Spinal cord (tissue), 10 donors: ENCODE measurements around the gene JMJD8. TPM values are rescaled to one million over a fixed set of nuclear protein-coding genes. Genes with fewer than 3 reads are reported as not detected.
A peak's percentile ranks its signal among the peaks of the same experiment; 100 is the strongest.

ENCODE experiments used
- DNase-seq, 6 donors: peaks; one replicate each; pipeline versions ENCODE4 v3.0.0 to v3.0.0-alpha.2; 2013 to 2015; ENCODE audit warnings: low spot score in 6 of 6, low read depth in 4 of 6
- H3K27ac ChIP-seq: one replicate; pipeline ENCODE4 v1.5.1; 2013; ENCODE audit warnings: low read depth, low read length, control low read depth
- H3K27me3 ChIP-seq: one replicate; pipeline ENCODE4 v1.6.1; 2013; ENCODE audit warnings: low read length; ENCODE audit not compliant: control insufficient read depth, insufficient read depth
- H3K36me3 ChIP-seq: one replicate; pipeline ENCODE4 v1.6.1; 2013; ENCODE audit warnings: low read length; ENCODE audit not compliant: control insufficient read depth, insufficient read depth
- H3K4me1 ChIP-seq: one replicate; pipeline ENCODE4 v1.6.1; 2013; ENCODE audit warnings: low read length; ENCODE audit not compliant: control insufficient read depth, insufficient read depth
- H3K4me3 ChIP-seq: one replicate; pipeline ENCODE4 v1.5.1; 2013; ENCODE audit warnings: low read depth, low read length, control low read depth
- H3K9me3 ChIP-seq: one replicate; pipeline ENCODE4 v1.6.1; 2013; ENCODE audit warnings: low read length; ENCODE audit not compliant: control insufficient read depth, insufficient read depth
- WGBS: methylation state at CpG from one replicate; pipeline ENCODE4 v1.1.5; 2013; ENCODE audit warnings: missing lambda C conversion rate; ENCODE audit not compliant: insufficient coverage; 5-methylcytosine and 5-hydroxymethylcytosine counted together
- polyA plus RNA-seq, 2 donors: library from polyadenylated mRNA; unstranded; fragments of 120-200 nt; gene quantifications; one replicate each; pipeline ENCODE4 v1.2.1, GENCODE V29; 2013; ENCODE audit not compliant: insufficient read length in 2 of 2
- total RNA-seq, 2 donors: library from RNA; depleted of rRNA in 1 of 2; stranded (reverse); fragments of 120-200 nt in 1 of 2; fragments of >200 nt in 1 of 2; gene quantifications; one replicate each; pipeline versions ENCODE4 v1.2.3 to v1.2.4, GENCODE V29; 2013 to 2014
- donor health status: healthy.

The JMJD8 gene
- total and polyA plus RNA-seq, 4 donors: 24.3 to 71.9 (median 52.7) TPM

DNA sequence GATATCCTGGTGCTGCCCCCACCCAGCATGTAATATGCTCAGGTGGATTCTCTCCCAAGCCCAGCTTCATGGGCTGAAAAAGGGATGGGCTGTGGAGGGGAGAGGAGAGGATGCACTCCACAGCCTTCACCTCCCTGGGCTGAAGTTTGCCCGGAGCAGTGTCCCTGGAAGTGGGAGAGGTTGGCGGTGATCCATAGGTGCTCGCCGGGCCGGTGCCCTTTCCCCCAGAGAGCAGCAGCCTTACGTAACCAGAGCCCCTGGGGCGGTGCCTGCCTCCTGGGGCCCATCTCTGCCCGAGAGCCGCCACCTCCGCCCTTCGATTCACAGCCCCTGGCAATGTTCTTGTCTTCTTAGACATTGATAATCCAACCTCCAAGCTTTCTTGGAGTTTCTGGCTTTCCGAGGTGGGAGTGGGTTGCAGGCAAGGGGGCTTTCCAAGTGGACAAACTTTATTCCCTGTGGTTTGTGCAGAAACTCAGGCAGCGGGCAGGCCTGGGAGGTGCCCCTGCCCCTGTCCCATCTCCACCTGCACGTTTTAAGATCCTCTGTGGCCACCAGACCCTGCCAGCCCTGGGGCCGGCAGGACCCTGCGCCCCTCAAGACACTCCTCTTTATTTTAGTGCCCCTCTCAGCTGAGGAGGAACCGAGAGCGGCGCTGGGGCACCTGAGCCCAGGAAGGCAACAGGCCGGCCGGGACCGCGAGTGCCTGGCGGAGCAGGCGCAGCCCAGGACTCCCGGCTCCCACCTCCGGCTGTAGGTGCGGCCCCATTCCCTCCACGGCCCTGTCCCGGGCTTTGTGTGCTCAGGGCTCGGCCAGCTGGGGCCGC, 38.1 kb downstream of the JMJD8 start:
- WGBS: 79% methylated on average over 30 of the region's 32 CpGs
- DNase-seq: no peak
- H3K36me3 ChIP-seq: peaks cover 55% of the 10 kb centered on the region
- no peak overlapping the region for H3K4me3 ChIP-seq
- H3K4me1 ChIP-seq: peaks cover 56% of the 10 kb centered on the region
- H3K27me3 ChIP-seq: no peaks in the 10 kb centered on the region
- no peaks in the 10 kb centered on the region for H3K9me3 ChIP-seq
- H3K27ac ChIP-seq: no peak overlapping the region

DNA sequence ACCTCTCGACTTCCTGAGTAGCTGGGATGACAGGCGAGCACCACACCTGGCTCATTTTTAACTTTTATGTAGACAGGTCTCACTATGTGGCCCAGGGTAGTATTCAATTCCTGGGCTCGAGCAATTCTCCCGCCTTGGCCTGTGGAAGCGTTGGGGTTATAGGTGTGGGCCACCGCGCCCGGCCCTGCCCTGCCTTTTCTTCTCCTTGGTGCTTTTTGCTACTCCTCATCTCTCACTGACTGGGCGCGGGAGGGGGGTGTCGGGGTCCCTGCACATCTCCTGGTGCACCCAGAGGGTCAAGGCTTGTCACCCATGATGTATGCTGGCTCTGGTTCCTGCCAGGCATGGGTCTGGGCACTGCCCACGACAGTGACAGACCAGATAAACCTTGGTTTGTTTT, 39.6 kb downstream of the JMJD8 start:
- no peak for DNase-seq
- H3K36me3 ChIP-seq: peaks cover 43% of the 10 kb centered on the region
- 94% methylated on average over 12 of the region's 12 CpGs for WGBS
- no peak overlapping the region for H3K4me3 ChIP-seq
- no peaks in the 10 kb centered on the region for H3K9me3 ChIP-seq
- H3K27me3 ChIP-seq: no peaks in the 10 kb centered on the region
- H3K27ac ChIP-seq: no peak overlapping the region
- peaks cover 53% of the 10 kb centered on the region for H3K4me1 ChIP-seq

DNA sequence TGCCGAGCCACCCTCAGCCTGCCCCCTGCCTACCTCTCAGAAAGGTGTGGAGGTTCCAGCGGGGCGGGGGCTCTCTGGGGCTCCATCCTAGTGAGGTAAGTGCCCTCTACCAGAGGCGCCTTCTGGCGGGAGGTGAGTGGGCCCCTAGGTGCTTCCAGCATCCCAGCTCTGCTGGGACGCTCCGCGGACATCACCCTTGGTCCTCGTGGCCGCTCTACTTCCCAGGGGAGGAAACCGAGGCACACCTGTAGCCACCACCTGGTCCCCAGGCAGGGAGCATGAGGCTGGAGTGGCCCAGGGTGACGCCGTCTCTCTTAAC, 41.1 kb downstream of the JMJD8 start:
- H3K4me3 ChIP-seq: peak overlapping the region; percentile 42
- H3K9me3 ChIP-seq: no peaks in the 10 kb centered on the region
- peaks cover 47% of the 10 kb centered on the region for H3K4me1 ChIP-seq
- 94% methylated on average over 8 of the region's 13 CpGs for WGBS
- peaks cover 39% of the 10 kb centered on the region for H3K36me3 ChIP-seq
- H3K27ac ChIP-seq: no peak overlapping the region
- H3K27me3 ChIP-seq: no peaks in the 10 kb centered on the region
- no peak for DNase-seq

DNA sequence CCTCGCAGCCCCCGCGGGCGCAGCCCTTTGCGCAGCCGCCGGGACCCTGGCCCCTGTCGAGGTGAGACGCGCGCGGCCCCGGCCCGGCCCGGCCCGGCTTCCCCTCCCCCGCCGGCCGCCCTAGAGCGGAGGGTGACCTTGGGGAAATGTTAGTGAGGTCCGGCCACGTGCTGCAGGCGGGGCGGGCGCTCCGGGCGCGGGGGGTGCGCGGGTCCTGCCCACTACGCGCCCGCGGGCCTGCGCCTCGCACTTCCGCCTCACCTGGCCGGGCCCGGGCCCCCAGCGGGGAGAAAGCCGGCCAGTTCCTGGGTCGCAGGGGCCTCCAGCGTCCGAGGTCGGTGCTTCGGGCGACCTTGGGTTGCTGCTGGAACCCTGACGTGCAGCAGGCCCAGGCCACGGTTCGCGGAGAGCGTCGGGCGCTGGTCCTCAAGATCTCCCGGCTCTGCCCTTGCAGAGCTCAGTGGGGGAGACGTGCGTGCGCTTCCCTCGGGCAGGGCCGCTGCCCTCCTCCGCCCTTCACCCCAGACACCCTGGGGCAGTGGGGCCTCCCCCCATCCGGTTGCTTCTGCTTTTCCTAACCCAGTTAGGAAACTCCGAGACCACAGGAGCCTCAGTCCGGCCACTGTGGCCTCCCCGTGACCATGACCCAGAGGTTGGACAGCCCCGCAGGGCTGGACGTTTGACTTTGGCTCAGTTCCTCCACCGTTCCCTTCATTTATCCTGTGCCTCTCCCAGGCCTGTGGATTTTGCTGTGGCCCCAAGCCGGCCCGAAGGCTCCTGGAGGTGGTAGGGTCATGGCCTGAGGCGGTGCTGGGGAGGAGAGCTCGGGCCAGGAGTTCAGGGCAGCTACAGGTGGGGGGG, 41.7 kb downstream of the JMJD8 start:
- Histone ChIP-seq H3K27me3 (no peaks in the 10 kb centered on the region), H3K4me1 (peaks cover 47% of the 10 kb centered on the region), H3K36me3 (peaks cover 34% of the 10 kb centered on the region), H3K27ac (no peak overlapping the region), H3K9me3 (no peaks in the 10 kb centered on the region), H3K4me3 (peak overlapping the region; percentile 42)
- 7% methylated on average over 70 of the region's 72 CpGs for whole genome bisulfite sequencing
- DNase-seq: peak in 1 of 6 donors; percentile 18

DNA sequence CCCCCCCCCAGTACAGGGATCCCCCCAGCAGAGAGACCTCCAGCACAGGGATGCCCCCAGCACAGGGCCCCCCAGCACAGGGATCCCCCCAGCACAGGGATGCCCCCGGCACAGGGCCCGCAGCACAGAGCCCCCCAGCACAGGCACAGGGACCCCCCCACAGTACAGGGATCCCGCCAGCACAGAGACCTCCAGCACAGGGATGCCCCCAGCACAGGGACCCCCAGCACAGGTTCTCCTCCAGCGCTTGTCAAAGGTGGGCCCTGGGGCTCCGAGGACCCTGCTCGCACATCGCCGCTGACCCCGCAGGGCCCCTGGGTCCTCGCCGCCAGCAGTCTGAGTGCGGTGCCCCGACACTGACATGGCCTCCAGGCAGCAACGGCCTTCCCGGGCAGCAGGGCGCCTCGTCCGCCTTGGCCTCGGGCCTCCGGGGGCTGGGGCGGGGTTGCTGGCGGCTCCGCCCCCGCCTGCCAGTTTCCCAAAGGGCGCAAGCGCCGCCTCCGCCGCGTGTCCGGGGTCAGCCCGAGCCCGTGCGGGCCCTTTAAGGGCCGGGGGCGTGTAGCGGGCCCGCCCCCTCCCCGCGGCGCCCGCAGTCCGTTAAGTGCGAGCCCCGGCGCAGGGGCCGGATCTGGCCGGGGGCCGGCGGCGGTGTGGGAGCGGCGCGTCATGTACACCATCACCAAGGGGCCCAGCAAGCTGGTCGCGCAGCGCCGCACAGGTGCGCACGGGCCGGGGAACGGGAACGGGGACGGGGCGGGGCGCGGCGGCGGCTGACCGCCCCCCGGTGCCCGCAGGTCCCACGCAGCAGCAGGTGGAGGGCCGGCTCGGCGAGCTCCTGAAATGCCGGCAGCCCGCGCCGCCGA, 42.6 kb downstream of the JMJD8 start, which contains the start of gene MCRIP2:
TSS of gene MCRIP2 (plus strand) at position 503 of the 863 bp plus-strand sequence. CDS start at position 667, 164 bp downstream.
- DNase-seq: peak in 3 of 6 donors; percentile 48 to 88 (median 81)
- WGBS: under 1% methylated on average over 78 of the region's 81 CpGs
- Histone ChIP-seq H3K9me3 (no peaks in the 10 kb centered on the region), H3K27ac (no peak within 1 kb of the TSS), H3K36me3 (peaks cover 25% of the 10 kb centered on the region), H3K27me3 (no peaks in the 10 kb centered on the region), H3K4me3 (peak within 1 kb of the TSS; percentile 66), H3K4me1 (peaks cover 46% of the 10 kb centered on the region)

DNA sequence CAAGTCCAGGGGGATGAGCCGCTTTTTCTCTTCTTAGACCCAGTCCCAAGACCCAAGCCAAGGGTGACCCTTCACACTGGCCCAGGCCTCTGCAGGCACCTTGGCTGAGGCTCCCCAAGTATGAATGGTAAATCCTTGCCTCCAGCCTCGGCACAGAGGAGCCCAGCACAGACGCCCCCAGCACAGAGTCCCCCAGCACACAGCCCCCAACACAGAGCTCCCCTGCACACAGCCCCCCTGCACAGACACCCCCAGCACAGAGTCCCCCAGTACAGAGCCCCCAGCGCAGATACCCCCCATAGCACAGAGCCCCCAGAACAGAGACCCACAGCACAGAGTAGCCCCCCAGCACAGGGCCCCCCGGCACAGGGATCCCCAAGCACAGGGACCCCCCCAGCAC, 43.5 kb downstream of the JMJD8 start:
- 88% methylated on average over 2 of the region's 5 CpGs for WGBS
- no peak overlapping the region for H3K27ac ChIP-seq

DNA sequence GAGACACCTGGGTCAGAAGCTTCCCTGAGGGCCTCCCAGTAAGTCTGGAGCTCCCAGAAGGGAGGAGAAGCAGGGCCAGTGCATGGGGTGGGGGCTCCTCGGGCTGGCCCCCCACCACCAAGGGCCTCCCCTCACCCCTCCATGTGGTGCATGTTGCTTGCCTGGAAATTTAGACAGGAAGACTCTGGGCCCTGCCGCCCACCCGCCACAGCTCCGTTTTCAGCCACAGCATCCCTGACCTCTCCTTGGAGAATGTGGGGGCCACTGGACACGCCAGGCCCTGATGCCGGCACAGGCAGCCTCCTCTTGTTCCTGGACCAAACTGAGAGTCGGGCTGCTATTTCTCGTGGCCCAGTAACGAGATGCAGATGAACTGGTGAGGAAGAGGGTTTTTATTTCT, 45.3 kb downstream of the JMJD8 start:
- DNase-seq: no peak
- WGBS: 83% methylated on average over 6 of the region's 9 CpGs
- Histone ChIP-seq H3K27ac (no peak overlapping the region), H3K9me3 (no peaks in the 10 kb centered on the region), H3K4me1 (peaks cover 54% of the 10 kb centered on the region), H3K4me3 (no peak overlapping the region), H3K27me3 (no peaks in the 10 kb centered on the region), H3K36me3 (peaks cover 22% of the 10 kb centered on the region)

More for the DNA sequence above, 43.5 kb downstream of the JMJD8 start:
- no peak for DNase-seq
- Histone ChIP-seq H3K36me3 (peaks cover 16% of the 10 kb centered on the region), H3K4me1 (peaks cover 42% of the 10 kb centered on the region), H3K4me3 (peak overlapping the region; percentile 66), H3K9me3 (no peaks in the 10 kb centered on the region), H3K27me3 (no peaks in the 10 kb centered on the region)

DNA sequence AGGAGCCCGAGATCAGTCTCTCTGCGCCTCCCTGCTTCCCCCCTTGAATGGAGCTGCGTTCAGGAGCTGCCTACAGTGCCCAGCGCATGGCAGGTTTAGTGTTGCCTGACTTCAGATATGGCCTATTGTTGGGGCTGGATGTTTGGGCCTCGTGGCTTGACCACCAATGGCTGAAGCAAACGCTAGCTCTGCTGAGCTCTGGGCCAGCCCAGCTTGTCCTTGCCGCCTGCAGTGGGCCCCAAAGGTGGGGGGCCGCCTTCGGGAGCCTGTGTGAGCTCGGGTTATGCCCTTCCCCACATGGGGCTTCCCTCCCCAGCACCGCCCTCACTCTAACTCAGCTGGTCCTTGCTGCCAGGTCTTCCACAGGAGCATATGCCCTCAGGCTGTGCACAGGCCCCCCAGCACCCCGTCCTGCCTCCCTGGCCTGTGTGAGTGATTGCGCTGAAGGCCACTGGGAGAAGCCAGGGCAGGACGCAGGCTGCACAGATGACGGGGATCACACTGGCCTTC, 46.0 kb downstream of the JMJD8 start:
- H3K27me3 ChIP-seq: no peaks in the 10 kb centered on the region
- WGBS: 70% methylated on average over 12 of the region's 15 CpGs
- DNase-seq: no peak
- H3K4me1 ChIP-seq: peaks cover 48% of the 10 kb centered on the region
- no peak overlapping the region for H3K4me3 ChIP-seq
- no peaks in the 10 kb centered on the region for H3K9me3 ChIP-seq
- H3K27ac ChIP-seq: no peak overlapping the region
- H3K36me3 ChIP-seq: peaks cover 28% of the 10 kb centered on the region
